GM18498 (cell line): ENCODE results near the gene ZNF664.
"Not testable (repeated sequence)": the region's sequence is repeated elsewhere in the genome, so short reads cannot be mapped to it uniquely, and the experiment has no call there.

ENCODE experiments used
- ATAC-seq: cut with Tn5 transposase; IDR thresholded peaks from one replicate; pipeline ENCODE4 v1.9.1; 2021; ENCODE audit warnings: mild to moderate bottlenecking, moderate library complexity; ENCODE audit not compliant: unreplicated experiment

Gene ZNF664

GRCh38 chr12:123941000-123941399, 32.0 kb upstream of the ZNF664 start:
- ATAC-seq: no peak

- ATAC-seq: no peak
Observed at GRCh38 chr12:123941624-123942237, 31.3 kb upstream of the ZNF664 start.

GRCh38 chr12:123942238-123942653, 30.8 kb upstream of the ZNF664 start:
- ATAC-seq: no peak

GRCh38 chr12:123942911-123943648, 29.9 kb upstream of the ZNF664 start:
- ATAC-seq: no peak

- no peak for ATAC-seq
Observed at GRCh38 chr12:123943816-123944215, 29.2 kb upstream of the ZNF664 start.

DNA sequence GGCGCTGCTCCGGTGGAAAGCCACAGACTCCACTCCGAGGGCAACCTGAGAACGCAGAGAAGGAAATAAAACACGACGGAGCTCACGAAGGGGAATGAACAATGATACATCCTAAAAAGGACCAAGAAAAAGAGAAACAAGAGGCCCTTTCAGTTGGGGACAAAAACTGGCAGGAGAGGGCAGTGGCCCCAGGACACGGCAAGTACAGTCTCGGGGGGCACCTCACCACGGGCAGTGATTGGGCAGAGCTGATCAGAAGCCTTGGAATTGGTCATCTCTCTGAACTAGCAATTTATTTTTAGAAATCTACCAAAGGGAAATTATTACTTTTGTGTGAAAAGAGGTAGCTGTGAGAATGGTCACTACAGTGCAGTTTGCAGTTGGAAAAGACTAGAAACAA, 28.3 kb upstream of the ZNF664 start:
- ATAC-seq: no peak

DNA sequence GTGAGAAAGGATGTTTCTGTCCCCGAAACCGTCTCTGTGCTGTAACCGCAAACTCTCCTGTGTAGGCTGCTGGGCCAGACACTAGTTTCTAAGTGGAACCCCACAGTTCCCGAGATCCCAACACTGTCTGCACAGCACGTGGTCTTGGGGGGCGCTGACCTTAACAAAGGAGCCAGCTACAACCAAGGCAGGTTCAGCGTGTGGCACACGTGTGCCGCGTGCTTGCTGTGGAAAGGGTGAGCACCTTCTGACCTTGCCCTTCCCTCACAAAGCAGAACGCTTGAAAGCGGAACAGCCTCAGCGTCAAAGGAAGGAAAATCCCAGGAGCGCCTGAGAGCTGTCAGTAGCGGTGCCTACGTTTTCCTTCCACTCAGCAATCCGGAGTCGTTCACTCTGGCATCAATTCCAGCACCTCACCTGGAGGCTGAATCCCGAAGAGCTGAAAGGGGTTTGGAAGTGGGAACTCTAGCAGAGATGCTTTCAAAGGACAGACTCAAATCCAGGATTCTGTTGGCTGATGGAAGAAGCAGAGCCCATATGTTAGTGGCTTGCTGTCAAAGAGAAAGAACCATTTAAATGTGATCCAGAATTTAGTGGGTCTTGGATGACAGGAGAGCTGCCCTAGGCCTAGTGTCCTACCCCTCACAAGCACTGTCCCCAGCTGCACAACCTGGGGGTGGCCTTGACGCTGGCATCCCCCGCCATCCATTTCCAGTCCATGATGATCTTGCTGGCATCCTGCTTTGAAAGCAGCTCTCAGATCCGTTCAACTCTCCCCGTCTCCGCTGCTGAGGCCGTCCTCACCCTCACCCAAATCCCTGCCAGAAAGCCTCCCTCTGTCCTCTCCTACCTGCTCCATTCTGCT, 27.5 kb upstream of the ZNF664 start:
- no peak for ATAC-seq

GRCh38 chr12:123946152-123946515, 26.9 kb upstream of the ZNF664 start:
- no peak for ATAC-seq

GRCh38 chr12:123946516-123947505, 26.2 kb upstream of the ZNF664 start:
- ATAC-seq: not testable (repeated sequence)

- ATAC-seq: not testable (repeated sequence)
Observed at GRCh38 chr12:123947531-123947930, 25.5 kb upstream of the ZNF664 start.

- ATAC-seq: no peak
Observed at GRCh38 chr12:123948401-123948795, 24.6 kb upstream of the ZNF664 start.

DNA sequence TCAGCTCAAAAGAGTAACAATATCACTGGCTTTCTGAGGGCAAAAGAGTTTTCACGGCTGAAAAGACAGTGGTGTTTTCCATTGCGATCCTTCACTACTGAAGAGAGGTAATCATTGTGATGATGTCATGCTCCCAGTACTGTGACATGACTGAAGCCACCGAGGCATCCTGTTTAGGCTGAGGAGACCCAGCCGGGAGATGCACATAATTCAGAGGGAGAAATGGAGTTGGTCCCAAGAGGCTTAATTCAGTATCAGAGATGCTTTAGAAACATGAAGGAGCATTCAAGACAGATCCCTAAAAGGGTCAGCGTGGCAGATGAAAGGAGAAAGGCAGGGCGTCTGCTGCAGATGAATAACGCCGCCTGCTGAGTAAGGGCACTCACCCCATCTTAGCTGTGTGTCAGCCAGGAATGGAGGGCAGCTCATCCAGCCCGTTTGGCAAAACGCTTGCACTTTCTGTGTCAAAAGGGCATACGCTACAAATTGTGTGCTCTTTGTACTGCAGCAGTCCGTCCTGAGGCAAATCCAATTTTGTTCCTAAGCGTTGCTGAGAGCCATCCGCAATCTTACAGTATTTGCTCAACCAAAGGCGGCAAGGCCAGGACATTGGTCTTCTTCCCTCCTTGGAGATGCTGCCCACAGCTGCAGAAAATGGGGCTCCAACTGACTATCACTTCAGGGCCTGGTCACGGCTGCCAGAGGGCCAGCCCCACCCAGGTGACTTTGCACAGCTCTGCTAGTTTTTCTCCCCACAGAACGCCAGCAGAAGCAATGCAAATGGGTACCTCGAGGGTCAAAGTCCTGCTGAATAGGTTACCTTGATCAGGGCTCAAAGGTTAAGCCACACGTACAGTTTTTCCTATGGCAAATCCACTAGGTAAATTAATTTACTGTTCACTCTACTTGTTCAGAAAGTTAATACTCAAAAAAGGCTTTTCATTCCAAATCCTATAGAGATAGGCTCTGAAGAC, 23.9 kb upstream of the ZNF664 start:
- no peak for ATAC-seq

DNA sequence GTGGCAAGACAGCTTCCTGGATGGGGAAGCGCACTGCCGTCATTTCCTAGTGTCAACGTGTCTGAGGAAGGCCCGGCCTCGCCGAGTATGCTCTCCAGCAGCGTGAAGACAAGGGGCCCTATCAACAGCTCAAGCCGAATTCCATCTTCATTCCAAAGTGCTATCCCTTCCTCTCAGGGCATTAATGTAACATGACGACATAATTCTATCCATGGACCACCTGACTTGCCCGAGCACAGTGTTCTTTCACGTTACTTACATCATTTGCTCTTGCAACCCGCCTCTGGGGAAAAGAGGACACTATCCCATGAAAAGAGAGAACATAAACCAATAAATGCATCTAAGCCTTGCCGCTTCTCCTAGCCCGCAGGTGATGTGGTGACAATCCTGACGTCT, 23.2 kb upstream of the ZNF664 start:
- no peak for ATAC-seq

GRCh38 chr12:123950476-123951349, 22.3 kb upstream of the ZNF664 start:
- ATAC-seq: no peak

GRCh38 chr12:123951467-123951866, 21.5 kb upstream of the ZNF664 start:
- no peak for ATAC-seq

DNA sequence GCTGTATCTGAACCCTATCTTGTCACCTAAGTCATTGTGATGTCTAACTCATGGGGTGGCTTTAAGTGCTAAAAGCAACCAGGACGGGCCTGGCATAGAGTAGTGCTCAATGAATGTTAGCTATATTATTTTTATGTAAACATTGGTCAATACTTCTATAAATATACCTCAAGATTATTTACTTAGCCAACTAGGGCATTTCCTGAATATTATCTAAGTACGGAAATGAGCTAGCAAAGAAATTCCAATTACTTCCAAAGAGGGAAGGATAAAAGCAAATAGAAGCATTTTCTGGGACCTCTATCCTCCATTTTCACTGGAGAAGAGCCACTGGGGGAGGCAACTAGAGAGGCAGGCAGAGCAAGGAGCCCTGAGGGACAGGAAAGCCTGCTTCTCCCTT, 21.0 kb upstream of the ZNF664 start:
- no peak for ATAC-seq

- ATAC-seq: no peak
Observed at GRCh38 chr12:123954647-123955350, 18.2 kb upstream of the ZNF664 start.

DNA sequence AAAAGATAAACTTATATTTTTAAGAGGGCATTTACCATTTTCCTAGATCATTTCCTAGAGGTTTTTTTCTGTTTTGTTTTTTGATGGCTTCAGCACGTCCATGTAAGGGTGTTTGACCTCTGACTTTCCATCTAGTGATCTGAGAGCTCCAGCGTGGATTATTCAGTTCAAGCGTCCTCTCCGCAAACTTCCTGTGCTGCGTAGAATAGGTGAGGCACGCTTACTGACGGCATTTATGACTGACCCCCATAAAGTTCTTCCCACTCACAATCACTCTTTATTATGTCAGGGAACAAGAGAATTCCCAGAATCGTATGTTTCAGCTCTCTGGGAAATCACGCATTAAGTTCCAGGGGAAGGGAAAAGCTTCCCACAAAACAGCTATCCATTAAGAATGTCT, 16.8 kb upstream of the ZNF664 start:
- ATAC-seq: no peak
